ENCODE data around the gene NRL.
"Not testable (repeated sequence)": the region's sequence is repeated elsewhere in the genome, so short reads cannot be mapped to it uniquely, and the experiment has no call there.

GRCh38 chr14:24031331-24031730 is 83.4 kb downstream of the NRL start:
- TF ChIP-seq, protein P1, sequence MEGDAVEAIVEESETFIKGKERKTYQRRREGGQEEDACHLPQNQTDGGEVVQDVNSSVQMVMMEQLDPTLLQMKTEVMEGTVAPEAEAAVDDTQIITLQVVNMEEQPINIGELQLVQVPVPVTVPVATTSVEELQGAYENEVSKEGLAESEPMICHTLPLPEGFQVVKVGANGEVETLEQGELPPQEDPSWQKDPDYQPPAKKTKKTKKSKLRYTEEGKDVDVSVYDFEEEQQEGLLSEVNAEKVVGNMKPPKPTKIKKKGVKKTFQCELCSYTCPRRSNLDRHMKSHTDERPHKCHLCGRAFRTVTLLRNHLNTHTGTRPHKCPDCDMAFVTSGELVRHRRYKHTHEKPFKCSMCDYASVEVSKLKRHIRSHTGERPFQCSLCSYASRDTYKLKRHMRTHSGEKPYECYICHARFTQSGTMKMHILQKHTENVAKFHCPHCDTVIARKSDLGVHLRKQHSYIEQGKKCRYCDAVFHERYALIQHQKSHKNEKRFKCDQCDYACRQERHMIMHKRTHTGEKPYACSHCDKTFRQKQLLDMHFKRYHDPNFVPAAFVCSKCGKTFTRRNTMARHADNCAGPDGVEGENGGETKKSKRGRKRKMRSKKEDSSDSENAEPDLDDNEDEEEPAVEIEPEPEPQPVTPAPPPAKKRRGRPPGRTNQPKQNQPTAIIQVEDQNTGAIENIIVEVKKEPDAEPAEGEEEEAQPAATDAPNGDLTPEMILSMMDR (IDR thresholded peaks at IDR 0.05): not testable (repeated sequence)
- not testable (repeated sequence) for TF ChIP-seq EP300 (IDR thresholded peaks at IDR 0.05; ENCODE audit: low read depth); POLR2AphosphoS5 (IDR thresholded peaks at IDR 0.05)

Data from transverse colon (tissue), 4 donors.